Measurements from ENCODE around the gene PHF21B.

- TF ChIP-seq EZH2 (IDR thresholded peaks at IDR 0.05; ENCODE audit: low read length, missing control alignments): no peak
- TF ChIP-seq CTCF (conservative IDR thresholded peaks at IDR 0.05 in 1 of 2, IDR thresholded peaks at IDR 0.05 in 1 of 2; ENCODE audit: low read depth in 1 of 2, low read length in 2 of 2): no peak
Observed at GRCh38 chr22:44954149-44954548, 55.7 kb downstream of the PHF21B start.
